ENCODE measurements around the gene AP5B1.

Gene AP5B1

GRCh38 chr11:65780770-65781151, at the start of gene AP5B1:
Gene AP5B1 (minus strand): TSS chr11:65780976. CDS start chr11:65780591, 385 bp downstream.
- peak within 1 kb of the TSS; percentile 94 for H3K4me3 ChIP-seq (ENCODE audit: low read depth, low read length)
- TF ChIP-seq CTCF (IDR thresholded peaks at IDR 0.05; ENCODE audit: borderline replicate concordance, insufficient read depth, low read depth, low read length), result no peak

- no peak for TF ChIP-seq CTCF (IDR thresholded peaks at IDR 0.05; ENCODE audit: borderline replicate concordance, insufficient read depth, low read depth, low read length)
These were observed 48.7 kb upstream of the AP5B1 start for GRCh38 chr11:65829459-65829858.

DNA sequence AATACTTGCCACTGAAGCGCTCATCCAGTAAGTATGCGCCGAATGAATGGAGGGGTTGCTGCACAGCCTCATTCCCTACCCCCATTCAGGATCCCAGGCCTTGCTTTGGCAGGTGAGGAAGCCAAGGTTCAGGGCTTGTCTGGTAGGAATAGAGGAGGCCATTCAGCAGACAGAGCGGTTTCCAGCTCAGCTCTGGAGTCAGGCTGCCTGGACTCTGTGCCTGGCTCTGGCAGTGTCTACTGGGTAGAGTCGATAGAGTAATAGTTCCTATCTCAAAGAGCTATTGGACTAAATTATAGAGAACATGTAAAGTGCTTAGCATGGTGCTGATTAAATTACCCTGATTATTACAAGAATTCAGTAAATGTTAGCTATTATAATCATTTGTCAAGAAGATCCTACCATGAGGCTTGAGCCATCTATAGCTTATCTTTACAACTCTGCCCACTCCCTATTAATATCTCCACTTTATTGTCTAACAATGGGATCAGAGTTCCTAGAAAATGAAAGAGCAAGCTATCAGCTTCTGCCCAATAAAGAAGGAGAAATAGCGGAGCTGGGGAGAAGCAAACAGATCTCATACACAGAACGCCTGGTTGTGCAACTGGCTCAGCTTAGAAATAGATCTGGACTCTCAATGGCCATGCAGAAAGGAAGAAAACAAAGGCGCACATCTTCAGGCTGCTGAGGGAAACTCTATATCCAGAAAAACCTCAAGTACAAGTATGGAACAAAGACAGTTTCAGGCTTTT, 46.4 kb upstream of the AP5B1 start:
- no peak for TF ChIP-seq CTCF (IDR thresholded peaks at IDR 0.05; ENCODE audit: borderline replicate concordance, insufficient read depth, low read depth, low read length)
- H3K4me3 ChIP-seq (ENCODE audit: low read depth, low read length), result no peak overlapping the region

More at GRCh38 chr11:65829459-65829858, 48.7 kb upstream of the AP5B1 start:
- H3K4me3 ChIP-seq (ENCODE audit: low read depth, low read length), result no peak overlapping the region

DNA sequence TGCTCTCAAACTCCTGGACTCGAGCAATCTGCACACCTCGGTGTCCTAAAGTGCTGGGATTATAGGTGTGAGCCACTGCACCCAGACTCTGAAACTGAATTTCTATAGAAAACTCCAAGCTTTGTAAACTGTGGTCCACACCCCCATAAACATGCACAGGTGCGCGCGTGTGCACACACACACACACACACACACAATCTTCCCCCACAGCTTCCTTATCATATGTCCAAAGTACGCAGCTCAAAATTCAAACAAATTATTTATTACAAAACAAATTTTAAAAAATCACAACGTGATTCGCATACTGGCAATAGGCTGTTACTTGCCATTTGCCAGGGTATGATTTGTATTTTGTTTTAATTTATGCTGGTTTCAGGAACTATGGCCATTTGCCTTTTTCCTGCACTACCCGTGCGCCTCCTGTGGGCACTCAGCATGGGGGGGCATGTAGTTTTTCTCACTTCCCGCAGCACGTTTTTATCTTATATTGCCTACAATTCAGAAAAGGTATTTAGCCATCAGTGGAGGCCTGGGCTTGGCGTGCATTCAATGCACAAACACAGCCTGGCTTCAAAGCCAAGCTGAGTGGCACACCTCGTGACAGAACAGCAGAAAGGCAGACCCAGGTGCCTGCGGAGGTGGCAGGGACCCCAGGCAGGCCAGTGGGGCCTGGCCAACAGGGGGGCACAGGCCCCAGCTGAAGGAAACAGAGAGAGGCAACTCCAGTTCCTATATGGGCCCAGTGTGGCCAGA, 42.2 kb upstream of the AP5B1 start:
- H3K4me3 ChIP-seq (ENCODE audit: low read depth, low read length), result no peak overlapping the region
- no peak for TF ChIP-seq CTCF (IDR thresholded peaks at IDR 0.05; ENCODE audit: borderline replicate concordance, insufficient read depth, low read depth, low read length)

DNA sequence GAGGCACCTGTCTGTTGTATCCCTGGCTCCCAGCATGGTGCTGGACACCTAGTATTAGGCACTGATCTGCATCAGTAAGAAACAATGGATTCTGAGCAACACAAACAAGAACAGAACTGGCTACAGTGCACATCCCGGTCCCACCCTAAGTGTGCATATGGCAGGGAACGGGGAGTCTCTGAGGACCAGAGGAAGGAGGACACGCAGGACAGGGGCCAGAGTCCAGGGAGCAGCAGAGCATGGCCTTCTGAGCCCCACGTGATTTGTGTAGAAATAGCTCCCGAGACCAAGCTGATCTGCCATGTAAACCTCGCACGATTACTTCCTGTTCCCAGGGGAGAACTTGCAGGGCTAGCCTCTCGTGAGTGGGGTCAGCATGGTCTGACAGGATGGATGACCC, 40.3 kb upstream of the AP5B1 start:
- TF ChIP-seq CTCF (IDR thresholded peaks at IDR 0.05; ENCODE audit: borderline replicate concordance, insufficient read depth, low read depth, low read length), result no peak
- no peak overlapping the region for H3K4me3 ChIP-seq (ENCODE audit: low read depth, low read length)

- peak; percentile 99 for TF ChIP-seq CTCF (IDR thresholded peaks at IDR 0.05; ENCODE audit: borderline replicate concordance, insufficient read depth, low read depth, low read length)
- H3K4me3 ChIP-seq (ENCODE audit: low read depth, low read length), result peak overlapping the region; percentile 44
These were observed 37.3 kb upstream of the AP5B1 start for GRCh38 chr11:65817835-65818680.
